ENCODE results near the gene LCN1.

DNA sequence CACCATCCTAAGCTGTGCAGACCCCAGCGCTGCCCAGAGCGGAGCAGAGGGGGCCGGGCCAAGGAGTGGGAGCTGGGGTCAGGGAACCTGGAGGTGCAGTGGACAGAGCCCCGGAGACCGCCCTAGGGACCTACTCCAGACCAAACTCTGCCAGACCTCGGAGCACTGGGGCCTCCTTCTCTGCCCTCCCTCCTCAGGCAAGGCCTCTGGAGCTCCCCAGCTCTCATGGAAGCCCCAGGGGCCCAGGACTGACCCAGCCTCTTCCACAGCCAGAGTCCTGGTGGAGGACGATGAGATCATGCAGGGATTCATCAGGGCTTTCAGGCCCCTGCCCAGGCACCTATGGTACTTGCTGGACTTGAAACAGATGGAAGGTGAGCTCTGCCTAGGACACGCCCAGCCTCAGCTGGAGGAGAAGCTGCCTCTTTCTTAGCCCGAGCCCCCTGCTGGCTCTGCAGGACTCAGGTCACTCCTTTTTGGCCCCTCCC, 43.9 kb downstream of the LCN1 start:
- TF ChIP-seq, protein P1, sequence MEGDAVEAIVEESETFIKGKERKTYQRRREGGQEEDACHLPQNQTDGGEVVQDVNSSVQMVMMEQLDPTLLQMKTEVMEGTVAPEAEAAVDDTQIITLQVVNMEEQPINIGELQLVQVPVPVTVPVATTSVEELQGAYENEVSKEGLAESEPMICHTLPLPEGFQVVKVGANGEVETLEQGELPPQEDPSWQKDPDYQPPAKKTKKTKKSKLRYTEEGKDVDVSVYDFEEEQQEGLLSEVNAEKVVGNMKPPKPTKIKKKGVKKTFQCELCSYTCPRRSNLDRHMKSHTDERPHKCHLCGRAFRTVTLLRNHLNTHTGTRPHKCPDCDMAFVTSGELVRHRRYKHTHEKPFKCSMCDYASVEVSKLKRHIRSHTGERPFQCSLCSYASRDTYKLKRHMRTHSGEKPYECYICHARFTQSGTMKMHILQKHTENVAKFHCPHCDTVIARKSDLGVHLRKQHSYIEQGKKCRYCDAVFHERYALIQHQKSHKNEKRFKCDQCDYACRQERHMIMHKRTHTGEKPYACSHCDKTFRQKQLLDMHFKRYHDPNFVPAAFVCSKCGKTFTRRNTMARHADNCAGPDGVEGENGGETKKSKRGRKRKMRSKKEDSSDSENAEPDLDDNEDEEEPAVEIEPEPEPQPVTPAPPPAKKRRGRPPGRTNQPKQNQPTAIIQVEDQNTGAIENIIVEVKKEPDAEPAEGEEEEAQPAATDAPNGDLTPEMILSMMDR (IDR thresholded peaks at IDR 0.05; ENCODE audit: insufficient read depth, low read length) = no peak
- TF ChIP-seq, protein P2, sequence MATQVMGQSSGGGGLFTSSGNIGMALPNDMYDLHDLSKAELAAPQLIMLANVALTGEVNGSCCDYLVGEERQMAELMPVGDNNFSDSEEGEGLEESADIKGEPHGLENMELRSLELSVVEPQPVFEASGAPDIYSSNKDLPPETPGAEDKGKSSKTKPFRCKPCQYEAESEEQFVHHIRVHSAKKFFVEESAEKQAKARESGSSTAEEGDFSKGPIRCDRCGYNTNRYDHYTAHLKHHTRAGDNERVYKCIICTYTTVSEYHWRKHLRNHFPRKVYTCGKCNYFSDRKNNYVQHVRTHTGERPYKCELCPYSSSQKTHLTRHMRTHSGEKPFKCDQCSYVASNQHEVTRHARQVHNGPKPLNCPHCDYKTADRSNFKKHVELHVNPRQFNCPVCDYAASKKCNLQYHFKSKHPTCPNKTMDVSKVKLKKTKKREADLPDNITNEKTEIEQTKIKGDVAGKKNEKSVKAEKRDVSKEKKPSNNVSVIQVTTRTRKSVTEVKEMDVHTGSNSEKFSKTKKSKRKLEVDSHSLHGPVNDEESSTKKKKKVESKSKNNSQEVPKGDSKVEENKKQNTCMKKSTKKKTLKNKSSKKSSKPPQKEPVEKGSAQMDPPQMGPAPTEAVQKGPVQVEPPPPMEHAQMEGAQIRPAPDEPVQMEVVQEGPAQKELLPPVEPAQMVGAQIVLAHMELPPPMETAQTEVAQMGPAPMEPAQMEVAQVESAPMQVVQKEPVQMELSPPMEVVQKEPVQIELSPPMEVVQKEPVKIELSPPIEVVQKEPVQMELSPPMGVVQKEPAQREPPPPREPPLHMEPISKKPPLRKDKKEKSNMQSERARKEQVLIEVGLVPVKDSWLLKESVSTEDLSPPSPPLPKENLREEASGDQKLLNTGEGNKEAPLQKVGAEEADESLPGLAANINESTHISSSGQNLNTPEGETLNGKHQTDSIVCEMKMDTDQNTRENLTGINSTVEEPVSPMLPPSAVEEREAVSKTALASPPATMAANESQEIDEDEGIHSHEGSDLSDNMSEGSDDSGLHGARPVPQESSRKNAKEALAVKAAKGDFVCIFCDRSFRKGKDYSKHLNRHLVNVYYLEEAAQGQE (IDR thresholded peaks at IDR 0.05; ENCODE audit: insufficient replicate concordance, low read depth) = no peak
- TF ChIP-seq POLR2AphosphoS5 (IDR thresholded peaks at IDR 0.05; ENCODE audit: low read depth) (no peak), GABPA (IDR thresholded peaks at IDR 0.05; ENCODE audit: low read depth) (no peak)

Measured in HL-60 (cell line).